IMR-90 (cell line): ENCODE measurements around the gene ZCCHC7. TPM values are rescaled to one million over a fixed set of nuclear protein-coding genes. Genes with fewer than 3 reads are reported as not detected.

Experiments used
- ATAC-seq: fragments of 200-7000 bp; cut with Tn5 transposase; 2 replicates; pipeline ENCODE4 v1.9.1; 2020; ENCODE audit warnings: low read depth, mild to moderate bottlenecking, moderate library complexity
- BruUV-seq: library from RNA; stranded (reverse); fragments of 400-500 nt; replicated peaks from 2 replicates; lab custom pipeline; 2021; lab: Mats Ljungman, UMichigan
- CTCF ChIA-PET: fragments of 300-600 bp; formaldehyde crosslinking; extraction: SDS; loops from one replicate; lab custom pipeline; 2021; ENCODE audit warnings: antibody characterized with exemption; lab: Yijun Ruan, JAX
- POLR2A ChIA-PET: fragments of 300-600 bp; sonication (Branson Sonifier 250); formaldehyde crosslinking; loops from one replicate; lab custom pipeline; 2022; ENCODE audit warnings: antibody characterized with exemption; ENCODE audit not compliant: unreplicated experiment; lab: Charles Lee
- DNase-seq: peaks from one replicate; pipeline ENCODE4 v3.0.0; 2013
- H2AFZ ChIP-seq: replicated peaks from 2 replicates; pipeline ENCODE3; 2013; ENCODE audit warnings: low read length, mild to moderate bottlenecking; ENCODE audit not compliant: poor library complexity
- H2AK5ac ChIP-seq: 2 replicates; pipeline ENCODE4 v1.6.1; 2013; ENCODE audit warnings: low read depth, low read length, inconsistent platforms
- H2AK9ac ChIP-seq: replicated peaks from 2 replicates; pipeline ENCODE3; 2013; ENCODE audit warnings: mild to moderate bottlenecking, low read depth, low read length, moderate library complexity; ENCODE audit not compliant: poor library complexity
- H2BK120ac ChIP-seq: 2 replicates; pipeline ENCODE4 v1.6.1; 2013; ENCODE audit warnings: low read depth, low read length, inconsistent platforms
- H2BK15ac ChIP-seq: 3 replicates; pipeline ENCODE4 v1.6.1; 2013; ENCODE audit warnings: low read depth, low read length, inconsistent platforms
- H2BK20ac ChIP-seq: 2 replicates; pipeline ENCODE4 v1.6.1; 2013; ENCODE audit warnings: low read depth, mild to moderate bottlenecking, inconsistent platforms, low read length, moderate library complexity
- H2BK5ac ChIP-seq: 2 replicates; pipeline ENCODE4 v1.6.1; 2013; ENCODE audit warnings: mild to moderate bottlenecking, low read depth, low read length, inconsistent platforms; ENCODE audit not compliant: poor library complexity, severe bottlenecking
- H3K14ac ChIP-seq: replicated peaks from 2 replicates; pipeline ENCODE4 v1.6.1; 2013; ENCODE audit warnings: low read depth, low read length, inconsistent platforms
- H3K18ac ChIP-seq: 2 replicates; pipeline ENCODE4 v1.6.1; 2013; ENCODE audit warnings: low read depth, low read length, control low read depth
- H3K23ac ChIP-seq: 2 replicates; pipeline ENCODE4 v1.6.1; 2013; ENCODE audit warnings: low read depth, low read length, inconsistent platforms
- H3K27ac ChIP-seq: 2 replicates; pipeline ENCODE4 v1.5.1; 2013; ENCODE audit warnings: mild to moderate bottlenecking, control low read depth, low read length; ENCODE audit not compliant: insufficient read depth
- H3K27me3 ChIP-seq: 2 replicates; pipeline ENCODE4 v1.6.1; 2013; ENCODE audit warnings: low read length; ENCODE audit not compliant: control insufficient read depth, insufficient read depth
- H3K36me3 ChIP-seq: 2 replicates; pipeline ENCODE4 v1.6.1; 2013; ENCODE audit warnings: low read length, mixed read lengths; ENCODE audit not compliant: control insufficient read depth, insufficient read depth
- H3K4ac ChIP-seq: 2 replicates; pipeline ENCODE4 v1.6.1; 2013; ENCODE audit warnings: low read depth, low read length, inconsistent platforms
- H3K4me1 ChIP-seq: 2 replicates; pipeline ENCODE4 v1.6.1; 2013; ENCODE audit warnings: low read length, mixed read lengths; ENCODE audit not compliant: control insufficient read depth, insufficient read depth
- H3K4me2 ChIP-seq: 2 replicates; pipeline ENCODE4 v1.6.1; 2013; ENCODE audit warnings: low read depth, mild to moderate bottlenecking, control low read depth, low read length, moderate library complexity
- H3K4me3 ChIP-seq: 2 replicates; pipeline ENCODE4 v1.5.1; 2013; ENCODE audit warnings: low read depth, mild to moderate bottlenecking, control low read depth, low read length, moderate library complexity; ENCODE audit not compliant: insufficient read depth
- H3K56ac ChIP-seq: 2 replicates; pipeline ENCODE4 v1.6.1; 2013; ENCODE audit warnings: low read length, inconsistent platforms; ENCODE audit not compliant: insufficient read depth; ENCODE audit errors: extremely low read depth
- H3K79me1 ChIP-seq, 2 experiments: 2 replicates each; pipeline ENCODE4 v1.6.1; 2013; ENCODE audit warnings: low read length in 2 of 2, inconsistent platforms in 1 of 2, low read depth in 1 of 2
- H3K9ac ChIP-seq: 2 replicates; pipeline ENCODE4 v1.6.1; 2013; ENCODE audit warnings: low read depth, low read length, control low read depth
- H3K9me1 ChIP-seq: 2 replicates; pipeline ENCODE4 v1.6.1; 2013; ENCODE audit warnings: low read length, inconsistent platforms; ENCODE audit not compliant: insufficient read depth
- H3K9me3 ChIP-seq: 2 replicates; pipeline ENCODE4 v1.6.1; 2013; ENCODE audit warnings: low read length; ENCODE audit not compliant: control insufficient read depth, insufficient read depth
- H4K20me1 ChIP-seq: 2 replicates; pipeline ENCODE4 v1.6.1; 2013; ENCODE audit warnings: low read length, inconsistent platforms; ENCODE audit not compliant: insufficient read depth
- H4K5ac ChIP-seq: 2 replicates; pipeline ENCODE4 v1.6.1; 2013; ENCODE audit warnings: mild to moderate bottlenecking, low read depth, low read length, control low read depth
- H4K8ac ChIP-seq, 2 experiments: 2 replicates each; pipeline ENCODE4 v1.6.1; 2013; ENCODE audit warnings: low read depth in 2 of 2, low read length in 2 of 2, control low read depth in 1 of 2, inconsistent platforms in 1 of 2
- H4K91ac ChIP-seq: 2 replicates; pipeline ENCODE4 v1.6.1; 2013; ENCODE audit warnings: low read depth, low read length, inconsistent platforms; ENCODE audit not compliant: insufficient read depth
- RFX5 ChIP-seq: IDR thresholded peaks from 2 replicates; pipeline ENCODE4 v1.8.0; 2012; ENCODE audit warnings: low read depth, mild to moderate bottlenecking, low read length, moderate library complexity
- WGBS, 2 experiments: methylation state at CpG; one replicate each; pipeline versions ENCODE4 v1.1.5 to v1.1.7; 2013; ENCODE audit warnings: missing lambda C conversion rate in 2 of 2; ENCODE audit not compliant: insufficient read length in 1 of 2; ENCODE audit errors: extremely low coverage in 2 of 2; 5-methylcytosine and 5-hydroxymethylcytosine counted together
- dilution Hi-C: fragments of 300-500 bp; cut with HindIII; formaldehyde crosslinking; loops from one replicate; pipeline ENCODE4 v1.14.3; 2018; ENCODE audit warnings: low sequenced_read_pairs; ENCODE audit not compliant: unreplicated experiment
- in situ Hi-C: fragments of 300-500 bp; cut with MboI; formaldehyde crosslinking; loops from 3 replicates; pipeline ENCODE4 v1.14.3; 2019; ENCODE audit warnings: low sequenced_read_pairs, inconsistent platforms, mixed read lengths
- intact Hi-C: fragments of 100-400 bp; cut with micrococcal nuclease; formaldehyde crosslinking; loops from 2 replicates; pipeline ENCODE4 v1.10.0; 2022
- polyA plus RNA-seq, 3 experiments: library from polyadenylated mRNA; depleted of rRNA; stranded (reverse); fragments of >200 nt; gene quantifications; 2 replicates each; pipeline ENCODE4 v1.2.3, GENCODE V29; 2012; ENCODE audit warnings: low replicate concordance in 1 of 3
- total RNA-seq: library from RNA; depleted of rRNA; stranded (reverse); fragments of >200 nt; gene quantifications from 2 replicates; pipeline ENCODE4 v1.2.3, GENCODE V29; 2012

ZCCHC7 gene
- total and polyA plus RNA-seq, 2 of the 4 experiments (the other 2 are of a cell fraction), result 13.6 to 28.7 TPM

- Histone ChIP-seq H3K9me1 (no peaks in the 10 kb centered on the region), H3K79me1 (no peaks in the 10 kb centered on the region; a peak in 1 of 4 replicates), H3K18ac (no peak overlapping the region), H3K27ac (no peak overlapping the region), H2BK5ac (no peak overlapping the region), H3K9me3 (no peaks in the 10 kb centered on the region), H2BK120ac (no peak overlapping the region), H2BK15ac (no peak overlapping the region), H4K5ac (no peak overlapping the region), H3K23ac (no peak overlapping the region), H4K8ac (no peak overlapping the region), H3K4me1 (no peaks in the 10 kb centered on the region), H3K14ac (no peak overlapping the region), H2AFZ (no peak overlapping the region), H3K4ac (no peak overlapping the region), H3K56ac (no peak overlapping the region), H4K20me1 (no peaks in the 10 kb centered on the region), H3K4me2 (no peak overlapping the region), H4K91ac (no peak overlapping the region), H3K27me3 (no peaks in the 10 kb centered on the region), H3K9ac (no peak overlapping the region), H3K36me3 (no peaks in the 10 kb centered on the region), H2AK9ac (no peak overlapping the region), H3K4me3 (no peak overlapping the region), H2AK5ac (no peak overlapping the region), H2BK20ac (no peak overlapping the region)
- no peak for TF ChIP-seq RFX5
- POLR2A ChIA-PET, result no interaction called here
- no TSS peak for BruUV-seq
- no peak for ATAC-seq
- CTCF ChIA-PET, result no interaction called here
- WGBS, 2 experiments, result no CpG with 5 or more reads among the region's 4 CpGs
- dilution Hi-C loops, result no loop called here
- in situ Hi-C loops, result loop anchor here (10.0 kb wide), 1 partner anchor 345 kb away; no protein-coding TSS in a partner anchor
- intact Hi-C loops, result no loop called here
- no peak for DNase-seq
Measured at GRCh38 chr9:37339923-37340322, 219.5 kb downstream of the ZCCHC7 start.
